Thymus (tissue), 11 donors: ENCODE data around the gene SIAH3. TPM values are rescaled to one million over a fixed set of nuclear protein-coding genes. Genes with fewer than 3 reads are reported as not detected.

ENCODE experiments used
- DNase-seq, 9 donors: peaks; one replicate each; pipeline ENCODE4 v3.0.0-alpha.2; 2013; ENCODE audit warnings: low spot score in 9 of 9, low read depth in 6 of 9, missing footprints in 1 of 9
- H3K27ac ChIP-seq, 2 donors: one replicate each; pipeline ENCODE4 v1.5.1; 2013; ENCODE audit warnings: control low read depth in 1 of 2, low read depth in 1 of 2, low read length in 1 of 2, mild to moderate bottlenecking in 1 of 2, moderate library complexity in 1 of 2
- H3K27me3 ChIP-seq, 2 donors: one replicate each; pipeline ENCODE4 v1.5.1; 2013; ENCODE audit warnings: low read length in 1 of 2; ENCODE audit not compliant: control insufficient read depth in 2 of 2, insufficient read depth in 1 of 2
- H3K36me3 ChIP-seq, 2 donors: one replicate each; pipeline ENCODE4 v1.5.1; 2013; ENCODE audit warnings: low read length in 1 of 2, mild to moderate bottlenecking in 1 of 2, moderate library complexity in 1 of 2; ENCODE audit not compliant: control insufficient read depth in 2 of 2, insufficient read depth in 2 of 2
- H3K4me1 ChIP-seq, 2 donors: one replicate each; pipeline ENCODE4 v1.5.1; 2013; ENCODE audit warnings: low read length in 2 of 2; ENCODE audit not compliant: control insufficient read depth in 2 of 2, insufficient read depth in 2 of 2
- H3K4me3 ChIP-seq, 2 donors: one replicate each; pipeline ENCODE4 v1.5.1; 2013; ENCODE audit warnings: low read length in 2 of 2, control low read depth in 1 of 2, mild to moderate bottlenecking in 1 of 2
- H3K9me3 ChIP-seq, 2 donors: one replicate each; pipeline ENCODE4 v1.5.1; 2013; ENCODE audit warnings: low read length in 1 of 2, mild to moderate bottlenecking in 1 of 2; ENCODE audit not compliant: control insufficient read depth in 2 of 2, insufficient read depth in 1 of 2
- WGBS: extraction: QIAGEN DNeasy Blood & Tissue Kit; methylation state at CpG from one replicate; pipeline ENCODE4 v1.1.7; 2013; 5-methylcytosine and 5-hydroxymethylcytosine counted together
- polyA plus RNA-seq: library from polyadenylated mRNA; stranded (reverse); fragments of 200-250 nt; gene quantifications from one replicate; pipeline ENCODE4 v1.2.3, GENCODE V29; 2013
- total RNA-seq: library from RNA; stranded (reverse); fragments of 120-200 nt; gene quantifications from one replicate; pipeline ENCODE4 v1.2.4, GENCODE V29; 2013
- donor health status: healthy.

Gene SIAH3
- total and polyA plus RNA-seq, 2 donors = 0.07 to 0.14 TPM

DNA sequence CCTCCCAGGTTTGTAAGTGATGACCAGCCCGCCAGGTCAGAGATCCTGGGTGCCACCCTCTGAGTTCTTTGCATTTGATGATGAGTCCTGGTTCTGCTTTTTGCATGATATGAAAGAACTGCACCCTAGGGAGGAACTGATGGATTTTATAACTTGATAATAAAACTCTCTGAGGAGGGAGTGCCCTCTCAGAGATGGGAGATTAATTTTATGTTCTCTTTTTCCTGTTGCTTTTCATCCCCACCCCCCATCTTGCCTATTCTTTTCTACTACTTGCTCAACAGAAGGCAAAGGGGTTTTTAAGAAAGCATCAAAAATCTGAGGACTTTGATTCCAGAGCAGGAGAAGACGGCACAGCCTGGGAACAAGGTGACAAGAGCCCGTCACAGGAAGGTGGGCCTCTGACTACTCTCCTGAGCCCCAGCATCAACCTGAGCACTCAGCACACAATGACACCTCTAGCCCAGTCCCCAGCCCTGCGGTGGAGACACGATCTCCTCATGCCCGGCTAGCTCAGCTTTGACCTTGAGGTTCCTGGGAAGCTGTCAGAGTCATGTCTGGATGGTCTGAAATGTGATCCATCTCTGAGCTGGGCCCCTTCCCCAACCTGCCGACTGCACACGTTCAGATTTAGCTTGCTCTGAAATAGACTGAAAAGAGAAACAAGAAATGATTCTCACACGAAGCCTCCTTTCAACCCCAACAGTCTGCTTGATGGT, 69.1 kb downstream of the SIAH3 start:
- H3K4me1 ChIP-seq = no peaks in the 10 kb centered on the region
- no peak overlapping the region for H3K4me3 ChIP-seq
- H3K9me3 ChIP-seq = no peaks in the 10 kb centered on the region
- DNase-seq = no peak
- 88% methylated on average over 9 of the region's 9 CpGs for WGBS
- H3K27ac ChIP-seq = no peak overlapping the region
- no peaks in the 10 kb centered on the region for H3K36me3 ChIP-seq
- H3K27me3 ChIP-seq = no peaks in the 10 kb centered on the region

DNA sequence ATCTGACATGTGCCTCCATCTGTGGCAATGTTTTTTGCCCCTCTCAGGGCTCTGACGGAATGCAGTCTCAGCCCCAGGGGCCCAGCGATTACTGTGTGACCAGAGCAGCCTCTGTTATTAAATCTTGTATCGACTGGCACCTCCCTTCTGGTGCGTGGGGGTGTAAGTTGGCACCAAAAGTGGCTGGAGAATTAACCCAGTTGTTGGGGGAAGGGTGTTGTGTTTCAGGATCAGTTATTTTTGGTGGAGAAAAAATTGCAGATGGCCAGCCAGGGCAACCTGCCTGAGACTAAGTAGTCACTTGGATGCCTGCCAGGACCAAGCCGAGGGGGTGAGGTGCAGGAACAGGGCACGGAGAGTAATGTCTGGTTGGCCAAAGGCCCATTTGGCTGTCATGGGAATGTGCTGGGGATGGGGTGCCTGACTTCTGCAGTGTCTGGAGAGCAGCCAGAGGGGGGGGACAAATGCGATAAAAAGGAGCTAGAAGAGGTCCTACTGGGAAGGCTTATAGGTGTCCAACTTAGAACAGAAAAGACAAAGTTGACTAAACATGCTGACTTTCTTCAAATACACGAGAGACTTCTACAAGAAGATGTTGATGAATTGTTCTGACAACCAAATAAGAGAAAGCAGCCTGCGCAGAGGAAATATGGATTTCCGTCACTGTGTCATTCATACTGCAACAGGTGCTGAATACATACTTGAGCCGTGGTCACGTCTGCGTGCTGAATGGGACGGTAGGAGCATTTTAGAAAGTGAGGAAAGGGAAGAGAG, 69.8 kb downstream of the SIAH3 start:
- Histone ChIP-seq H3K9me3 (no peaks in the 10 kb centered on the region), H3K4me1 (no peaks in the 10 kb centered on the region), H3K27ac (no peak overlapping the region), H3K27me3 (no peaks in the 10 kb centered on the region), H3K36me3 (no peaks in the 10 kb centered on the region), H3K4me3 (no peak overlapping the region)
- DNase-seq = no peak
- 51% methylated on average over 14 of the region's 14 CpGs for WGBS

GRCh38 chr13:45779901-45780300, 71.7 kb downstream of the SIAH3 start:
- Histone ChIP-seq H3K27me3 (no peaks in the 10 kb centered on the region), H3K4me3 (no peak overlapping the region), H3K9me3 (no peaks in the 10 kb centered on the region), H3K36me3 (no peaks in the 10 kb centered on the region), H3K4me1 (no peaks in the 10 kb centered on the region), H3K27ac (no peak overlapping the region)
- no peak for DNase-seq
- WGBS = 97% methylated on average over 5 of the region's 5 CpGs

GRCh38 chr13:45778882-45779281, 72.7 kb downstream of the SIAH3 start:
- 73% methylated on average over 4 of the region's 4 CpGs for WGBS
- Histone ChIP-seq H3K36me3 (no peaks in the 10 kb centered on the region), H3K9me3 (no peaks in the 10 kb centered on the region), H3K4me1 (no peaks in the 10 kb centered on the region), H3K27ac (no peak overlapping the region), H3K27me3 (no peaks in the 10 kb centered on the region), H3K4me3 (no peak overlapping the region)
- no peak for DNase-seq

GRCh38 chr13:45776748-45777147, 74.8 kb downstream of the SIAH3 start:
- Histone ChIP-seq H3K4me3 (no peak overlapping the region), H3K36me3 (no peaks in the 10 kb centered on the region), H3K4me1 (no peaks in the 10 kb centered on the region), H3K27ac (no peak overlapping the region), H3K27me3 (no peaks in the 10 kb centered on the region), H3K9me3 (no peaks in the 10 kb centered on the region)
- no peak for DNase-seq
- 98% methylated on average over 5 of the region's 5 CpGs for WGBS

GRCh38 chr13:45775401-45775963, 76.1 kb downstream of the SIAH3 start:
- H3K27me3 ChIP-seq = no peaks in the 10 kb centered on the region
- H3K4me3 ChIP-seq = no peak overlapping the region
- H3K9me3 ChIP-seq = no peaks in the 10 kb centered on the region
- 72% methylated on average over 3 of the region's 3 CpGs for WGBS
- no peaks in the 10 kb centered on the region for H3K36me3 ChIP-seq
- H3K27ac ChIP-seq = no peak overlapping the region
- H3K4me1 ChIP-seq = no peaks in the 10 kb centered on the region
- DNase-seq = no peak

- WGBS = 99% methylated on average over 3 of the region's 3 CpGs
- no peak overlapping the region for H3K27ac ChIP-seq
- no peaks in the 10 kb centered on the region for H3K9me3 ChIP-seq
- no peaks in the 10 kb centered on the region for H3K27me3 ChIP-seq
- DNase-seq = no peak
- H3K4me1 ChIP-seq = no peaks in the 10 kb centered on the region
- H3K4me3 ChIP-seq = no peak overlapping the region
- H3K36me3 ChIP-seq = no peaks in the 10 kb centered on the region
Measured at GRCh38 chr13:45773944-45774343, 77.6 kb downstream of the SIAH3 start.

- Histone ChIP-seq H3K27ac (no peak overlapping the region), H3K9me3 (no peaks in the 10 kb centered on the region), H3K4me3 (no peak overlapping the region), H3K27me3 (no peaks in the 10 kb centered on the region), H3K36me3 (no peaks in the 10 kb centered on the region), H3K4me1 (no peaks in the 10 kb centered on the region)
- no peak for DNase-seq
- 91% methylated on average over 2 of the region's 2 CpGs for WGBS
Measured at GRCh38 chr13:45773236-45773635, 78.3 kb downstream of the SIAH3 start.

GRCh38 chr13:45770886-45771285, 80.7 kb downstream of the SIAH3 start:
- H3K4me1 ChIP-seq = no peaks in the 10 kb centered on the region
- WGBS = 97% methylated on average over 2 of the region's 2 CpGs
- H3K27me3 ChIP-seq = no peaks in the 10 kb centered on the region
- no peak for DNase-seq
- H3K4me3 ChIP-seq = no peak overlapping the region
- no peaks in the 10 kb centered on the region for H3K9me3 ChIP-seq
- no peak overlapping the region for H3K27ac ChIP-seq
- no peaks in the 10 kb centered on the region for H3K36me3 ChIP-seq
